Stromal cell of bone marrow (primary cell): Measurements from ENCODE around the gene SMKR1.

Experiments used
- DNase-seq: peaks from one replicate; pipeline ENCODE4 v3.0.0-alpha.2; 2012; ENCODE audit warnings: low read depth

The SMKR1 gene

DNA sequence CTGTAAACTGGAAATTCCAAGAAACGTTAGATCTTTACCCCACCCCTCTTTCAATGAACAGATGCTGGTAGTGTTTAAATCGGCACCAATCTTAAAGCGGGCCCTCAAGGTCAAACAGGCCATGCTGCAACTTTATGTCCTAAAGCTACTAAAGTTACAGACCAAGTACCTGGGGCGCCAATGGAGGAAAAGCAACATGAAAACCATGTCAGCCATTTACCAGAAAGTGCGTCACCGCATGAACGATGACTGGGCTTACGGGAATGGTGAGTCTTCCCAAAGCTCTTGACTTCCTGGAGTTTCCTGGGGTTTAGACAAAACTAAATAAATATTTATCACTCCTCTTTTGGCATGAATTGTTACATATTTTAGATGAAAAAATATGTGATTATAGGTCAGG, 19.6 kb upstream of the SMKR1 start:
- DNase-seq: no peak

DNA sequence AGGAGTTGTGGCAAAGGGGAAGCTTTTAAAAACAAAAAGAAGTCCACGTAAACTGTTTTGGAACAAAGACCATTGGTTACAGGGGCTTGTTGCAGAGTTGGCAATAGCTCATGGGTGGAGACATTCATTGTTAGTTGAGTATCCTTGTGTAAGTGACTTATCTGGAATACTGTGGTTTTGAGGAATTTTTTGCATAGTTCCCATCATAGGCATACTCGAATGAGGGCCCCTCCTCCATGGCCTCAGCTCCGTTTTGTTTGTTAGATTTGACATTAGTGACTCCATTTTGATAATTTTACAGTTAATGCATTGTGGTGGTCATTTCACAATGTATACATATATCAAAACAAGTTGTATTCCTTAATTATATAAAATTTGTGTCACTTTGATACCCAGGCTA, 12.8 kb upstream of the SMKR1 start:
- DNase-seq: peak; percentile 62

DNA sequence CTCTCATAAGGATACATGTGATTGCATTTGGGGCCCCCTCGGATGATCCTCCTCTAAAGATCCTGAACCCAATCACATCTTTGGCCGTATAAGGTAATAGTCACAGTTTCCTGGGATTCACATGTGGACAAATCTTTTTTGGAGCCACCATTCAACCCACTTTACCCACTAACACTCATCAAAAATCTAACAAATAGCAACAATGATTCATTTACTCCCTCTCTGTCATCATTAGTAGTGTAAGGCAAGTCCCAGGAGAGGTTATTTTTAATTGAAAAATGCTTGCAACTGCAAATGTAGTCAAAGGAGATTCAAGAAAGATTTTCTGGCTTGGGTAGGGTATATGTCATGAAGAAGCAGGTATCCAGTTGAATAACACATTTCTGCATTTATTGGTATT, 9.9 kb upstream of the SMKR1 start:
- no peak for DNase-seq

DNA sequence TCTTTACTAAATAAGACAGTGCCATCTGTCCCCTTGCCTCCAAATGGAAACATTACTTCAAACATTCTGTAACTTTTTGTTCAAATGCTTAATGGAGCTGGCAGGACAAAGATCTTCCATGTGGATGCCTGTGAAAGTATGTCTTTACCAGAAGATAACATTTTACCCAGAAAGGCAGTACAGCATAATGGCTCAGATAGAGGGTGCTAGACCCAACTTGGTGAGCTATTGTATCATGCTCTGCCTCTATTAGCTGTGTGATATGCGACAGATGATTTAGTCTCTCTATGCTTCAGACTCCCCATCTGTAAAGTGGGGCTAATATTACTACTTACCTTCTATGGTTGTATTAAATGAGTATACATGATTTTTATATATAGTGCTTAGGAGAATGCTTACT, 8.8 kb upstream of the SMKR1 start:
- DNase-seq: no peak

DNA sequence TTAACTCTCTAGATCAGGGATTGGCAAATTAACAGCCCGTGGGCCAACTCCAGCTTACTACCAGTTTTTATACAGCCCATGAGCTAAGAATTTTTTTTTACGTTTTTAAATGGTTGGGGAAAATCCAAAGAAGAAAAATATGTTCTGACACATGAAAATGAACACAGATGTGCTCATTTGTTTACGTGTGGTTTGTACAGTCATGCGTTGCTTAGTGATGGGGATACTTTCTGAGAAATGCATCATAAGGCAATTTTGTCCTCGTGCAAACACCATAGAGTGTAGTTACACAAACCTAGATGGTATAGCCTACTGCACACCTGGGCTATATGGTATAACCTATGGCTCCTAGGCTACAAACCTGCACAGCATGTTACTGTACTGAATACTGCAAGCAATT, 8.3 kb upstream of the SMKR1 start:
- peak; percentile 90 for DNase-seq

DNA sequence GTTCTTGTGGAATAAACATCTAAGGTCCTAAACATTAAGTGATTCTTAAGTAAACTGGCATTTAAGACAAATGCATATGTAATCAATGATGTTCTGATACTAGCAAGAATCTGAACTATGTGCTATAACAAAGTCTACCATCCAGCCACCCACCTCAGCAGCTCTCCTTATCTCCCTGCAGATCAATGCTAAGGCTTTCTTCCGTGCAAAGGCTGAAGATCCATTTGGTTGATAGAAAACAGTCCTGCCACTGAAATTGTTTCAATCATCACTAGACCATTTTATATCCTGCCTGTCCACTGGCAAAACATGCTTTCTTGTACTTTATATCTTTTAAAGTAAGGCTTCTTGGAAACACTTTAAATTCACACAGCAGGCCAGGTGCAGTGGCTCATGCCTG, 6.3 kb upstream of the SMKR1 start:
- DNase-seq: no peak

DNA sequence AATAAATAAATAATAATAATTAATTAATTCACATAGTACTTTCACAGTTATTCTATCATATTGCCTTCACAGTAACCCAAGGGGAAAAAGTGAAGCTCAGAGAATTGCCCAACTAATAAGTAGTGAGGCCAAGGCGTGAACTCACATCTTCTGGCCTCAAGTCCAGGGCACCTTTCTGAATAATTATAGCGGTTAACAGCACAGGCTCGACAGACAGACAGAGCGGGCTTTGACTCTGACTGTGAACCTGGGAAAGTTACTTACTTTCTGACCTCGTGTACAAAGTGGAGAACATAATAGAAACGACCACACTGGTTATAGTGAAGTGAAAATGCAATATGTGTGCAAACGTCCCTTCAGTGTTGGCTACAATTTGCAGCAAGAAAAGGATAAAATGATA, 5.7 kb upstream of the SMKR1 start:
- no peak for DNase-seq

DNA sequence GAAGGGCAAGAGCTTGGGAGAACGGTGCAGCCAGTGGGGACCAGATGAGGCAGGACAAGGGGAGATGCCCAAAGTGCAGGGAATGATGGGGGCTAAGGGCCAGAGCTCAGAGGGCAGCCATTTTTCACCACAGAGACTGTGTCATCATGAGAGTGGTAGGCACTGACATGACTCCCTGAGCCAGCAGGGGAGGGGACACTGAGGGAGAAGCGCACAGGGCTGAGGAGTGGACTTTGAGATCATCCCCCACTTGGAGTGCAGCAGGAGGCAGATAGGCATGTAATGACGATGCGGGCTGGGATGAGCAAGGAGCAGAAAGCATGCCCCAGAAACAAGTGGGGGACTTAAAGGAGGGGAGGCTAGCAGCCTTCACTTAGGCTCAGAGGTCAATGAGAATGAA, 5.2 kb upstream of the SMKR1 start:
- no peak for DNase-seq

DNA sequence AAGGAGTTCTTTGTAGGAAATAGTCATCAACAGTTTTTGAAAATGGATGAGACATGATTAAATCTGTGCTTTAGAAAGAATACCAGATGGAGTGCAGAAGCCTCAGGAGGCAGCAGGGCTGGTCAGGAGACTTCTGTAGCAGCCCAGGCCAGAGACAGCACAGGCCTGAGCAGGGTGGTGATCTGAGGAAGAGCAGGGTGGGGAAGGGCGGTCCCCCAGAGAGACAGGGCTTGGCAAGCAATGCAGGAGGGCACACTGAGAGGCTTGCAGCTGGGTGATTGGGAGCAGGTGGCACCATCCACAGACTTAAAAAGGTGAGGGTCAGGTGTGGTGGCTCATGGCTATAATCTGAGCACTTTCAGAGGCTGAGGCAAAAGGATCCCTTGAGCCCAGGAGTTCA, 4.3 kb upstream of the SMKR1 start:
- DNase-seq: no peak

DNA sequence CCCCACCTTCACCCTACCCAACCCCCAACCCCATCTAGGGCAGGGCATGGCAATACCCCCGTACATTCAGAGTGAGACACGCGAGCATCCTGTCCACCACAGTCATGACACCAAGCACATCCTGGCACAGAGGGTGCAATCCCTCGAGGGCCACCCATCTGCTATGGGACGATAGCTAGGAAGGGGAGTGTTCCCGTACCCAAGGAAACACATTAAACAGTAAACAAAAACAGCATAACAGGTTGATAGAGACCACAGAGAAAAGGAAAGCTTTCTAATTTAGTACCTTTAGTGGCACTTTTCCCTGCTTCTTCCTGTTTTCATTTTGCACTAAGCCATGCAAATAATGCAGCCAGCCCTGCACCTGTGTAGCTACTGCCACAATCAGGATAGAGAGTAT, 2.3 kb upstream of the SMKR1 start:
- no peak for DNase-seq

DNA sequence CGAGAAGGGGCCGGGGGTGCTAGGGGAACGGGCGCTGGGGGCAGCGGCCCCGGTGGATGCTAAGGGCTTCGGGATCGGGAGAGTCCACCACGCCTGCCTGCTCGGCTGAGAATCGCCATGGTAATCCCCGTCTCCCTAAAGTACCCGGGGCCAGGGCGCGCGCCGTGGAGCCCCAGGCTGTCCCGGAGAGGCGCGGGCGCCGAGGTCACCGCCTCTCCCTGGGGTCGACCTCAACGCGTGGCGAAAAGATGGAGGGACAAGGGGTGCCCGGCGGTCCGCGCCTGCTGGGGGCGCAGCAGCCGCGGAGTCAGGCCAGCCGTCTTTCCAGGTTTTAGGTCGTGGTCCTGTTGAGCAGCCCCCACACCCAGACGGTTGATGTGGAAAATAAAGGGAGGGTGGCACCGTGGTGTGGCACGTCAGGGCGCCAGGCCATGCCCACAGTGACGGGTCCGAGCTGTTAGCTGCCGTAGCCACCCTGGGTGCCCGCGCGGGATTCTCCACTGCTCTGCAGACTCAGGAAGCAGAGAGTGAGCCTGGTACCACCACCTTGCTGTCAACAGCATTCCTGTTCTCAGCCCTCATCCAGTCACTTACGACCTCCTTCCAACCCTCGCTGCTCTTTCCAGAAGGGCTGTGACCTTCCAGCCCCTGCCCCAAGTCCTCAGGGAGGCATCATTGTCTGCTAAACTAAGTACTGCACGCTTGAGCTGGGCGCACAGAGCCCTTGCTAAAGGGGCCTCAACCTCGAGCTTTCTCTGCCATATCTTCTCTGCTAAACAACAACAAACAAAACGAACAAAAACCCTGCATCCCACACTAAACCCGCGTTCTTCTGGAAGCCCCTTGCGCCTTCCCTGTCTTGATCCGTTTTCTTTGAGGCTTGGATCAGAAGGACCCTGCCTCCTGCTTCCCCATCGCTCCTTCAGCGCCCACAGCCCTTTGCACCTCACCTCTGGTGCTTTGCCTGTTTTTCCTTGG, 666 bp downstream of the SMKR1 start:
- no peak for DNase-seq

DNA sequence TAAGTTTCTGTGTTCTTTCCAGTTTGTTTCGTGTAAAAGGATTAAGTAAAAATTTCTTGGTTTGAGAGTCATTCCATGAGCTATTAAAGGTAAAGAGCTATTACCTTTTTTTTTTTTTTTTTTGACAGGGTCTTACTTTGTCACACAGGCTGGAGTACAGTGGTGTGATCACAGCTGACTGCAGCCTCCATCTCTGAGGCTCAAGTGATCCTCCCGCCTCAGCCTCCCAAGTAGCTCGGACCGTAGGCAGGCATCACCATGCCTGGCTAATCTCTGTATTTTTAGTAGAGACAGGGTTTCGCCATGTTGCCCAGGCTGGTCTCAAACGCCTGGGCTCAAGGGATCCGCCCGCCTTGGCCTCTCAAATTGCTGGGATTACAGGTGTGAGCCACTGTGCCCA, 1.4 kb downstream of the SMKR1 start:
- DNase-seq: no peak

DNA sequence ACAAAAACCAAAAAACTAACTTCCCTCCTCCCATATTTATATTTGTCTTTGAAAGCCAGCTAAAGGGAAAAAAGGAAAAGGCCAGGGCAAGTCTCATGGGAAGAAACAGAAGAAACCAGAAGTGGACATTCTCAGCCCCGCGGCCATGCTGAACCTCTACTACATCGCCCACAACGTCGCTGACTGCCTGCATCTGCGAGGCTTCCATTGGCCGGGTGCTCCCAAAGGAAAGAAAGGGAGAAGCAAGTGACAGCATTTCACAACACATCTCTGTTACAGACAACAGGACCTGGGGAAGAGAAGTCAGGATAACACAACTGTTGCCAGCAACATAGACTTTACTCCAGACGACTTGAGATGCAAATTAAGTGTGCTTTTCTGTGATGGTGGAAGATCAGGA, 9.9 kb downstream of the SMKR1 start:
- no peak for DNase-seq

DNA sequence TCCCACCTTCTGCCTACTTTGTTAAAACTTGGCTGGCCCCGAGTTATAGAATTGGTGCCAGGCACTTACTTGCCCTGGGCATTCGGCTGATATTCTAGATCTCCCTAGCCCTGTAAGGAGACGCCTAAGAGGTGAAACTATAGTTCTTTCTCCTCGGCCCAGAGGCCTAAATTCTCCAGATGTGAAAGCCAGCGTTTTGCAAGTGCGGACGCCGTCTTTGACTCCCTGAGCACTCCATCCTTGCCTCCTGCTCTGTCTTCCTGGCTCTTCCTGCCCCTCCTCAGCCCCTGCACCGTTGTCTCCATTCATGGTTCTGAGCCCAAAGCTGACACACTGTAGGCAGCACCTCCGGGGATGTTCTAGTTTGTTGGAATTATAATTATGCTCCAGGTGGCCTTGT, 11.2 kb downstream of the SMKR1 start:
- no peak for DNase-seq

DNA sequence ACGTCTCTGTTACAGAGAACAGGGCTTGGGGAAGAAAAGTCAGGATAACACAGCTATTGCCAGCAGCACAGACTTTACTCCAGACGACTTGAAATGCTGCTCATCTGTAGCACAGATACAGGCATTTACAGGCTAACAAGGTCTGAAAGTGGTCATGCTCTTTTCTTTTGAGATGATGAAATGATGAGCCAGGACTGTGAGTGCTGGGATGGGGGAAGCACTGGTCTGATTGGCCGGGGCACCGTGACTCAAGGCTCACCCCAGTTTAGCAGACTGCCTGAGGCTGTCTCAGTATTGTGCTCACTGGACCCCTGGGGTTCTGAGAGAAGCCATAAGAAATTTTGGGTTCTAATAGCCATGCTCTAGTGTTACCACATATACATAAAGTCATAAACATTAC, 12.4 kb downstream of the SMKR1 start:
- no peak for DNase-seq

DNA sequence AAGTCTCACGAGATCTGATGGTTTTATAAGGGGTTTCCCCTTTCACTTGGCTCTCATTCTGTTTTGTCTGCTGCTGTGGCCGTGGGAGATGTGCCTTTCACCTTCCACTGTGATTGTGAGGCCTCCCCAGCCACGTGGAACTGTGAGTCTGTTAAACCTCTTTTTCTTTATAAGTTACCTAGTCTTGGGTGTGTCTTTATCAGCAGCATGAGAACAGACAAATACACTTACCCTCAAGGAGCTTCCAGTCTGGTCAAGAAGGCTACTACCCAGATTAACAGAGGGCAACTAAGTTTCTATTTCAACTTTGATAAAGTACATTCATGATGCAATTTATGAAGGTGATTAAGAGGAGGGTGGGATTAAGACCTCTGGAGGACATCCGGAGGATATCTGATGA, 13.1 kb downstream of the SMKR1 start:
- no peak for DNase-seq

DNA sequence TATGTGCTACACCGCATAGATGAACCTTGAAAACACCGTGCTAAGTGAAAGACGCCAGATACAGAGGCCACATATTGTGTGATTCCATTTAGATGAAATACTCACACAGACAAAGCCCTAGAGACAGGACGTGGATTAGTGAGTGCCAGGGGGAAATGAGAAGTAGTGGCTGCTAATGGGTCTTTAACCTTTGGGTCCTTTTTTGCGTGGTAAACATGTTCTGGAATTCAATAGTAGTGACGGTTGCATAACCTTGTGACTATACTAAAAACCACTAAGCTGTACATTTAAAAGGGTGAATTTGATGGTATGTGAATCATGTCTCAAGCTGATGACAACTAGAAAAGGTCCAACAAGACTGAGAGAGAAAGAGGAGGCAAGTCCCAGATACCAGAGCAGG, 15.6 kb downstream of the SMKR1 start:
- DNase-seq: no peak

DNA sequence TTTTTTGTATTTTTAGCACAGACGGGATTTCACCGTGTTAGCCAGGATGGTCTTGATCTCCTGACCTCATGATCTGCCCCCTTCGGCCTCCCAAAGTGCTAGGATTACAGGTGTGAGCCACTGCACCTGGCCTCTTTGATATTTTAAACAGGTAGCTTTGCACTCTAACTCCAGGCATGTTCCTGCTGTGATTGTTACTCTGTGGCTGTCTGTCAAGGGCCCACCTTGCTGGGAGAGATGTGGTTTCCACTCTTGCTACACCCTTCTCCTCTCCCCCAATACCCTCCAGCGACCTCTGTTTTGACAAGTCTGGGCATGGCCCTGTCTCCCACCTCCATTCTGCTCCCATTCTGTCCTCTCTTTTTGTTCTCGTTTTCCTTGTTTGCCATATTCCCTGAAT, 17.1 kb downstream of the SMKR1 start:
- DNase-seq: no peak

DNA sequence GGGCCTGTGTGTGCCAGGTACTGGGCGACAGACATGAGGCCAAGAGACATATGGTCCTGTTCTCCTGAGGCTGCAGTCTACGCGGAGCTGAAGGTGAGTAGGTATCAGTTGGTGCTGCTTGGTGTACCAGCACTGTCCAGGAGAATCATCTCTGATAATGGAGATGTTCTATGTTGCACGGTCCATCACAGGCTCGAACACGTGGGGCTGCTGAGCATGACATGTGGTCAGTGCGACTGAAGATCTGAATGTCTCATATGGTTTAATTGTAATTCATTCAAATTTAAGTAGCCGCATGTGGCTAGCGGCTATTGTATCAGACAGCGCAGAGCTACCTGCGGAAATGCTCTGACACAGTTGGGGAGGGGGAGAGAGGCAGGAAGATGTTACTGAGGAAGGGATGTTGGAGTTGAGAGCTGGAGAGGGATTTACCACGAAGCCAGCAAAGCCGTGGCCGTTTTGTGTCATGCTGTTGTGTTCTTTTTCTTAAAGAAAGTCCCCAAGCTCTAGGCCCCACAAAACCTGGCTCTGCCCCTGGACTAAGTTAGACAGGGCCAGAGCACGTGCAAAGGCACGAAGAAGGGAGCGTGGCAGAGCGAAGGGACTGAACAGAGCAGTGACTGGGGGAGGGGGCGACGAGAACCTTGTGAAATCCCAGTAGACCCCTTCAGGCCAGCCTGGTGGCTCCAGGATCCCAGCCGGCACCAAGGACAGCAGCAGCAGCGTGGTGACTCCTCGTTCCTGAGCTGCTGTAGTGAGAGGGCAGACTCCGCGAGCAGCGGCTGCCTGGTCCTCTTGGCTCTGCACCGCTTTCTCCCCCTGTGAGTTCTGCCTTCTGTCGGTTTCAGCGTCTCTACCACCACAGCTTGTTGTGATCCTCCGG, 20.0 kb downstream of the SMKR1 start:
- no peak for DNase-seq

DNA sequence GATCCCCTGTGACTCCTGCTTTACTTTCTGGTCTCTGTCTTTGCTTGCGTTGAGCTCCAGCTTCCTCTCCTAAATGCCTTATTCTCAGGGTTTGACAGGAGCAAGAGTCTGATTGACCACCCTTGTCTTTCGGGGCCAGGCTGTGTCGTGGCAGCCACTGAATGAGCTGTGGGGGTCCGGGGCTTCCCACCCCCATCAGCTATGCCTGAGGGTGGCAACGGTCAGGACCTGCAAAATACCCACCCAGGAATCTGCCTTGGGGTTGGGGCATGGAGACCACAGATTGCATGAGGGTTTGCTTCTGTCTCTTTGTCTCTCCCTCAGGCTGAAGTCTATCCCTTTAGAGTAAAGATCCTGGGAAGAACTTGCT, 20.6 kb downstream of the SMKR1 start:
- DNase-seq: no peak

DNA sequence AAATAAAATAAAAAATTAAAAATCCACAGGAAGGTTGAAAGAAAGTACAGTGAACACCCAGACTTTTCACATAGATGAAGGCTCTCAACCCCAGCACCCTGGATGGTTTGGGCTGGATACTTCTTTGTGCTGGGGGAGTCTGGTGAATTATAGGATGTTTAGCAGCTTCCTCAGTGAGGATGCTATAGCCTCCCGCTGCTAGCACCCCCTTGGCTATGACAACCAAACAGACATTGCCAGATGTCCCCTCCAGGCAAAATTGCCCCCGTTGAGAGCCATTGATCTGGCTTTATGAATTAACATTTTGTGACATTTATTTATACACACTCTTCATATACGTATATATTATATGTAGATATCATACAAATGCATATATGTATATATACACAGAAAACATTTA, 21.6 kb downstream of the SMKR1 start:
- no peak for DNase-seq

DNA sequence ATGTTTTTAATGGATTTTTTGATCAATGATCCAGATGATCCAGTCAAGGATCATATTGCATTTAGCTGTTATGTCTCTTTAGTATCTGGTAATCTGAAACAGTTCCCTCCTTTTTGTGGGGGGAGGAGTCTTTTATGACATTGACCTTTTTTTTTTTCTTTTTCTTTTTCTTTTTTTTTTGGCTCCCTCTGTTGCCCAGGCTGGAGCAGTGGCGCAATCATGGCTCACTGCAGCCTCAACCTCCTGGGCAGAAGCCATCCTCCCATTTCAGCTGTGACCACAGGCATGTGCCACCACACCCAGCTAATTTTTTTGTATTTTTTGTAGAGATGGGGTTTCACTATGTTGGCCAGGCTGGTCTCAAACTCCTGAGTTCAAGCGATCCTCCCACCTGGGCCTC, 22.1 kb downstream of the SMKR1 start:
- peak; percentile 82 for DNase-seq

DNA sequence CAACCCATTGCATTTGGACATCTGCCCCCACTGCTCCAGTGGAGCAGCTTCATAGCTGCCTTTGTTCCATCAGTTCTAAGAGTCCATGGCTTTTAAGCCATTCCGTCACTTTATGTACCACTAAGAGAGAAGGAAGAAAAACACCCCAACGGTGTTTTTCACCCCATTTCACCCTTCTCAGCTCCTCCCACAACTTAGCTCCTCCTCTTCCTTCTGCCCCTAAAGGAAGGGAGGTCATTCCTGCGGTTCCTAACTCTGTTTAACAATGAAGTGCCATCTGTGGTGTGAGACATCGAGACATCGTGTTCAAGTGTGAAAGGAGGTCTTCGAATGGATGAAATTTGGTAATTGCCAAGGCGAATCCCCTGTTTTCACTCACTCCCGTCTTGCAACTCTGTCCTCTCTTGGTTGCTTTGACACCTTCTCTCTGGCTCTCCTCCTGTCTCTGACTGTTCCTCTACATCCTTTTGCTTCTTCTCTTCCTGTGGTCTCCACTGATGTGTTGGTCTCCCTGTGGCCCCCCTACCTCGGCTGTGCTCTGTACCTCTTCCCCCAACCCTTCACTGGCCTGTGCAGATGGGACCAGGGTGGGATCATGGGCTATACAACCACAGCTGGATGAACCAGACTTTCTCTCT, 23.0 kb downstream of the SMKR1 start:
- no peak for DNase-seq
